Stimulated activated CD8-positive, alpha-beta memory T cell treated with anti-CD3 and anti-CD28 coated beads, Interleukin-15, amount 100 ng/mL, for 1 hour (primary cell): ENCODE results near the gene GRIFIN.

Source experiments
- DNase-seq: peaks from one replicate; pipeline ENCODE4 v3.0.0-alpha.2; 2020; ENCODE audit warnings: low read depth

Gene GRIFIN

DNA sequence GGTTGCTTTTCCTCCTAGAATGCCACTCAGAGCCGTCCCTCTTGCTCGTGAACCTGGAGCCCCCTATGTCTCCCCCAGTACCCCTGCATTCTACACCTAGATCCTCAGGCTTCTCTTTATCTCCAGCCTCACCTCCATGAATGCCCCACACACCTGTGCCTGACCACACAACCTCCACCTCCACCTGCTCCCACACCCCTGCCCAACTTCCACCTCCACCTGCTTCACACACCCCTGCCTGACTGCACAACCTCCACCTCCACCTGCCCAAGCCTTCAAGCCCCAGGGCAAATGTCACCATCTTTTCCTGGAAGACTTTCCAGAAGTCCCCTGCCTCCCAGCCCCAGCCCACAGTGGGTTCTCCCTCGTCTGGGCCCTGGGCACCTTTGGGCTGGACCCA lies 36.5 kb upstream of the GRIFIN start:
- DNase-seq = no peak

DNA sequence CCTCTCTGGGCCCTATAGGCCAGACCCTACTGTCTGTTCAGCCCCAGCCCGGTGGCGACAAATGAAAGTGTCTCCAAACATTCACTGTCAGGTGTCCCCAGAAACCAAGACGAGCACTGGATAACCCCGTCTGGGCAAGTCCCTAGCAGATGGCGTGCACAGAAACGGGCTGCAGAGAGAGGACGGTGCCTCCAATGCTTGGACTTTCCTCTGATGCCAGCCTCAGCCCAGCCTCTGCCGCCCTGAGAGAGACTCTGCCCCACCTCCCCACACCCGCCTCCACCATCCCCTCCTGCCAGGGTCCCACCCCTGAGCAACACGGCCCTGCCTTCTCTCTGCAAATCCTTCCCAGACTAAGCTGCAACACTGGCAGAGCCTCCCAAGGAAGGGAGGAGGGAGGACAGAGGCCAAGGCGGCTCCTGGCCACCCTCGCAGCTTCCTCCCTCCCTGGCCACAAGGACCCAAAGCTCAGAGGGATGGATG lies 36.0 kb upstream of the GRIFIN start:
- DNase-seq = no peak

DNA sequence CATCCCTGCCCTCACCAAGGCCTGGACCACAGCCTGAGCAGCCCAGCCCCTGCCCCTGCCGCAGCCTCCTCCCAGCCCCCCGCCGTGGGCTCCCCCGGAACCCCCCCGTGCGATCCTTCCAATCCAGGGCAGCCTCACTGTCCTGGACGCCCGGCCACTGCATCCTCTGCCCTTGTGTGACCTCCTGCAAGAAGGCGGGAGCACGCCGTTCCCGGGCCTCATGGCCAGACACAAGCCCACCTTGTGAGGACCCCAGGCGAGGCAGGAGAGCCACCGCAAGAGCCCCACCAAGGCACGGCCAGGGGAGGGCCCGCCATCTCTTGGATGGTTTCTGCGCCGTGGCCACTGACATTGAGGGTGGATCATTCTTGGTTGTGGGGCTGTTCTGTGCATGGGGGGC lies 35.6 kb upstream of the GRIFIN start:
- no peak for DNase-seq

DNA sequence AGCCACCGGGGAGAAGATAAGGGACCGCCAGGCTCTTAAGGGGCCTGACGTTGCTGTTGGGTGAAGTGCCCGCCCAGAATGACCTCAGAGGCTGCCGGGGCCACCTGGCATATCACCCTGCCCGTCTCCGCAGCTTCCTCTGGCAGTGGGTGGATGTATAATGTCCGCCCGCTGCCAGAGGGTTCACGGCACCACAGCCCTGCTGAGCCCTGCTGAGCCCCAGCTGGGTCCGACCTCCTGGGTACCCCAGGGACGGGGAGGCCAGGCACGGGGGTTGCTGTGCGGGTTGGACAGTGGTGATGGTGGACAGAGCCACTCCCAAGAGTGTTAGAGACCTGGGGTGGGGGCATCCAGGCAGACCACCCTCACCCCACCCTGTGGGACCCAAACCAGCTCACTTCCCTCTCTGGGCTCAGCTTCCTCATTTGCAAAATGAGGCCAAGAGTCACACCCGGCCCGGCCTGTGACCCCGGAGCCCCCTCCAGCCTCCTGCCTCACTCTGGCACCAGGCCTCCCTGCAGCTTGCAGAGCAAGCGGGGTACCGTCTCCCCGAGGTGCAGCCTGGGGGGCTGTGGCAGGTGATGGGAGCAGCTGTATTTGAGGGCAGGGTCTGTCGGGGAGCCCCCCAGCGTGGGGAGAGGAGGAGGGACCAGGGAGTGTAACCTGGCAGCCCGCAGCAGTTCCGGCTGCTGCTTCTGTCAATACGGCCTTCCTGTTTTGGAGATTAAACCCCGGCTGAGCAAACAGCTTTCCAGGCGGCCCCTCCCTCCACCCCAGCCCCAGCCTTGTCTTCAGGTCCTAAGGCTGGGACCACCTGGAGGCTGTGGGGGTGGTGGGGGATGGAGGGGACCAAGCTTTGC lies 34.9 kb upstream of the GRIFIN start:
- DNase-seq = no peak

DNA sequence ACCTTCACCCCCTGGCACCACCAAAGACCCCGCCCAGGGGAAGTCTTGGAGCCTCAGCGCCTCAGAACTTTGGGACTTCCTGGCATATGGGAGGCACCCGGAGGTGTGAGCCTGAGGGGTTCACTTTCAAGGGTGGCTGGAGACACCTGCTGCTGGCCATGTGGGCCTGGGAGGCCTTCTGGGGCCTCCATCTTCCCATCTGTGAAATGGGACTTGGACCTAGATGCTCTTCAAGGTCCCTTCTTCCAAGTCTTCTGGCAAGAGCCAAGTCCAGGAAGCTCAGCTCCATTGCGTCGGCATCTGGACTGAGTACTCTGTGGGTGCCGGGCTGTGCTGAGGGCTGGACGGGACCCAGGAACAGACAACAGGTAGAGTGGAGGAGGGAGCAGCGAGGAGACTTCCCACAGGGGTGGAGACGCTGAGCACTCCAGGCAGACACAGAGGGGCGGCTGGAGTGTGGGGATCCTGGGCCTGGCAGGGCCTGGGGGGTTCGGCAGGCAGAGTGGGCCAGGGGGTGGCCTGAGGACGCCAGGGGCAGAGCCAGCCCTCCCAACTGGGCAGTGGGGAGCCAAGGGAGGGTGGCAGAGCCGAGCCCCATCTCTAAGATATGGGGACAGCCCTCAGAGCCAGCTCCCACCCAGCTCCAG lies 34.1 kb upstream of the GRIFIN start:
- DNase-seq = no peak

DNA sequence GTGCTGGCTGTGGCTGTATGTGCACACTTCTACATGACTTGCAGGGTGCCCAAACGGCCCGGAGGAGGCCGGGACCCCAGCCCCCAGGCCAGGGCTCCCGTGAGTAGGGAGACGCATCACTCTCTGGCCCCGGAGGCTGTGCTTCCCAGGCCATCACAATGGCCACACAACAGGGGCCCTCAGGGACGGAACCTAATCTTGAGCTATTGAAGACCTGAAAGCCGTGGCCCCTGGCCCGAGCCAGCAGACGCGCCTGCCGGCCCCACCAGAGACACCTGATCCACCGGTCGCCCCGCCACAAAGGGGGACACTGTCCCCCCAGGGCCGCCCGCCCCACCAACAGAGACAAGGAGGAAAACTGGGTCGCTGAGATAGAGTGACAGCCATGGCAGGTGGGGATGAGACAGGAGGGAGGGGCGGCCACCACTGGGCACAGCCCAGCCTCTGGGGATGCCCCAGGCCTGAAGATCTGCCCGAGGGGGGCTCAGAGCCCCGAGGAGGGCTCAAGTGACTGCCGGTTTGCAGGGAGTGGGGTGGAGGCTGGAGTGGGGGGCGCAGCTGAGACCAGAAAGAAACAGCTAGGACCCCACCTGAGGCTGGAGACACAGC lies 33.2 kb upstream of the GRIFIN start:
- DNase-seq = no peak

DNA sequence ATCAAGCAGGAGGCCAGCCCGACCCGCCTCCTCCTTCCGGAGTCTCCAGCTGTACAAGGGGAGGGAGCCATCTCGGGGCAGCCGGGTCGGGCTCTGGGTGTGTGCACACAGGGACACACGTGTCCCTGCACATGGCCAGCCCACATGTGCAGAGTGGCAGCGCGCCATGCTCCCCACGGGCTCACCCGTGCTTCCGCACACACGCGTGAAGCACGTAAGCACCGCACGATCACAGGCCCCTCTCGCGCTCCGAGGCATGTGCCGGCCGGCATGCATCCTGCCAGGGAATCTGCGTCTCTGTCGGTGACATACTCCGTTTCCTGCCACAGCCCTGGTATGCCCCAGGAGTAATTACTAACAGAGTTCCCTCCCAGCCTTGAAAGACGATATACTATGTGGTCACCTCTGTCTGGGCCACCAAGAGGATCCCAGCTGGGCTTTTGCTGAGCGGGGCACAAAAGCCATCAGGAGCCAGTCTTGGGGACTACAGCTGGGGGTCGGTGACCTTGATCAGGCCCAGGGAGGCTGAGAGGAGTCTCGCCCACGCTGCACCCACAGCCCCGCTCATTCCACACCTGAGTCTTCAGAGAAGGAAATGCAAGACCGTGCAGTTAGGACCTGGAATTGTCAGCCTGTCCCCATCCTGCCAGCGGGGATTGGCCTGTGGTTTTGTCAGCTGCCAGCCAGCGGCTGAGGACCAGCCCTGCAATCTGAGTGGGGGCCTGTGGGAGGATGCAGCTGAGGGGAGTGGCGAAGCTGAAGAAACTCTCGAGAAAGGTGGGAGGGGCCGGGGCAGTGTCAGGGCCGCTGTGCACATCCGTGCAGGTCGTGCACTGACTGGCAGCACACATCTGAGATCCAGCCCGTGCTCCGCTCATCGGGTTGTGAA lies 32.4 kb upstream of the GRIFIN start:
- no peak for DNase-seq

DNA sequence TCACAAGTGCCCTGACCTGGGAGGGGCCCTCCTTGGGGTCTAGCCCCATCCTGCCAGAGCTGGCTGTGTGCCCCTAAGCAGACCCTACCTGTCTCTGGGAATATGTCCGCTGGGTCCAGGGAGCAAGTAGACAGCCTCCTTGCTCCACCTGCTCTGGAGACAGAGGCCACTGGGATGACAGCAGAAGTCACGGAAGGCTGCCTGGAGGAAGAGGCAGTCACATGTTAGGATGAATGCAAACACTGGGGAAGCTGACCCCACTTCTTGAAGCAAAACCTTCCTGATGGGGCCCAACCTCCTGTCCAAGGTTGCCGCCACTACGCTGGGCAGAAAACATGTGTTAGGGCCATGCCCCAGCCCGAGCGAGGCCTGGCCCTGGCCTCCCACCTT lies 31.7 kb upstream of the GRIFIN start:
- no peak for DNase-seq

DNA sequence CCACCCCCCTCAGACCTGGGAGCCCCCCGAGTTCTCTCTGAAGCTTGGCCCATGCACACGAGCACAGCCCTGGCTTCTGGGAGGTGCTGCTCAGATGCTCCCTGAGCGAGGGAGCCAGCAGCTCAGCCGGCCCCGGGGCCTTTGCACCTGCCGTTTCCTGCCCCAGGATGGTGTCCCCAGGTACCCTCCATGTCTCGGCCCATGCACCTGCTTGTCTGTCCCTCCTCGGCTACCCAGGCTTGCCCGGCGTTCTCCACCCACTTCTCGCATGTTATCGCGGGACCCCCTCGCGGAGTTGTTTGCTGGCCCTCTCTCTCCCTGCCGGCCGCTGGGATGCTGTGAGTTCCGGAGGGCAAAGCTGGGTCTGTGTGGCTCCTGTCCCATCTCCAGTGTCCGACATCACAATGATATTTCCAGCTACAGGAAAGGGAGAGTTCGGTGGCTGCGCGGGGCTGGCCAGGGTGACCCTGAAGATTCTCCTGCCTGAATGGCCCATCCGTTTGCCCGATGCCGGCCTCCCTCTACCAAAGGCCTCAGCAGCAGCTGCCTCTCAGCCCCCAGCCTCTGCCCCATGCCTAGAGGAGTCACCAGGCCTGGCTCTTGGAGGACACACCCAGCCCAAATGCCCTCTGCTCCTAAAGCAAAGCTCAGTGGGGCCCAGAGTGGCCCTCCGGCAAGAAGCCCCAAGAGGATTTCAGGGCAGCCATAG lies 31.2 kb upstream of the GRIFIN start:
- no peak for DNase-seq

DNA sequence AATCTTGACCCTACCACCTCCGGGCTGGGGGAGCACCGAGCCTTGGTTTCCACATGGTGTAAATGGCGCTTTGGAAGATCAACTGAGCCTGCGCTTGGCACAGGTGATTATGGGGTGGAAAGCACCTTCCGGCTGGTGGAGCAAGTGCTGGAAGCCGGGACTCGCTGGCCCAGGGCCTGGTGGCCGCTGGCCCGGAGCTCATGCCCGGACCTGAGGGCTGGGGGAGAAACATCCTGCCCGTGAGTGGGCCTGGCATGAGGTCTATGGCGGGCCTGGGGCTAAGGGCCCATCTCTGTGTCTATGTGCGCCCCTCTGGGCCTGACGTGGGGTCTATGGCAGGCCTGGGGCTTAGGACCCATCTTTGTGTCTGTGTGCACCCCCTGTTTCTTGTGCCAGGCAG lies 29.2 kb upstream of the GRIFIN start:
- no peak for DNase-seq

DNA sequence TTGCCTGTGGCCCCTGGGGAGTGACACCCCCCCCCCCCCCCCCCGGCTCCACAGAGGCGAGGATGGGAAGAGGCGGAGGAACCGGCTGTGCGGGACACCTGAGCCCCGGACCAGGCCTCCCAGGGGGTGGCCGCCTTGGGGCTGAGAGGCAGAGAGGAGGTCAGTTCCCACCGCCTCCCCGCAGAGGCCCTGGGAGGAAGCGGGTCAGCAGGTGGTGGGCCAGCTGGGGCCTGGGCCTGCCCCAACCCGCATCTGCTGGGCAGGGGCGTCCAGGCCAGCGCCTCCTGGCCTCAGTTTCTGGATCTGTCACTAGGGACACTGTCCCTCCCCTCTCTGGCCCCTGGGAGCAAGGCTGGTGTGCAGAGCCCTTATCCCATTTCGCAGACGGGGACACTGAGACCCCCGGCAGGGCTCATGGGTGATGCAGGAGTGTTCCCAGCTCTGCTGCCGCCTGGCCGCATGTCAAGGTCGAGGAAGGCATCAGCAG lies 28.7 kb upstream of the GRIFIN start:
- no peak for DNase-seq

DNA sequence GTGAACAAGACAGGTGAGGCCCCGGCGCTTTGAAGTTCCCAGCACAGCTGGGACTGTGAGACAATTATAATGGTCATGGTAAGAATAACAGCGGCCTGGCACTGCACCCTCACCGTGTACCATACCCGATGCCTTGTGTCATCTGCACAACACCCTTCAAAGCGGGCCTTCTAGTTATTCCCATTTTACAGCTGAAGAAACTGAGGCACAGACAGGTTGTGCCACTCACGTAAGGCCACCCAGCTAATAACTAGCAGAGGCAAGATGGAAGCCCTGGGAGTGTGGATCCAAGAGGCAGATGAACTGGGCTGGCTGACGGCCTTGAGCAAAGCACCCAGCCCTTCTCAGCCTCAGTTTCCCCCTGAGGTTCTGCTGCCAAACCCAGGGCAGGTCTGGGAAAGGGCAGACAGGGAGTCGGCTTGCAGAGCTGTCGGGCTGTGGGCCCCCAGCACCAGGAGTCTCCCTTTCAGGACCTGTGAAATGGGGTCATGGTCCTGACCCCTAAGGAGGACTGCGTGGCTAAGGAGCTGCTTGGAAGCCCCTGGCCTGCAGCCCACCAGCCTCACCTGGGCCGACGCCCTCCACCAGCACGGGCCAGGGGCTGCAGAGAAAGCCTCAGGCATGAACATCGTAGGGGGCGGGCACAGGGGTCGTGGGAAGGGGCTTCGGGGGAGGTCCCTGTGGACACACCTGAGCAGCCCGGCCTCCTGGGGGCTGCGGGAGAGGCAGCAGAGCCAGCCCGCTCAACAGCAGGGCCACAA lies 28.1 kb upstream of the GRIFIN start:
- DNase-seq = no peak

DNA sequence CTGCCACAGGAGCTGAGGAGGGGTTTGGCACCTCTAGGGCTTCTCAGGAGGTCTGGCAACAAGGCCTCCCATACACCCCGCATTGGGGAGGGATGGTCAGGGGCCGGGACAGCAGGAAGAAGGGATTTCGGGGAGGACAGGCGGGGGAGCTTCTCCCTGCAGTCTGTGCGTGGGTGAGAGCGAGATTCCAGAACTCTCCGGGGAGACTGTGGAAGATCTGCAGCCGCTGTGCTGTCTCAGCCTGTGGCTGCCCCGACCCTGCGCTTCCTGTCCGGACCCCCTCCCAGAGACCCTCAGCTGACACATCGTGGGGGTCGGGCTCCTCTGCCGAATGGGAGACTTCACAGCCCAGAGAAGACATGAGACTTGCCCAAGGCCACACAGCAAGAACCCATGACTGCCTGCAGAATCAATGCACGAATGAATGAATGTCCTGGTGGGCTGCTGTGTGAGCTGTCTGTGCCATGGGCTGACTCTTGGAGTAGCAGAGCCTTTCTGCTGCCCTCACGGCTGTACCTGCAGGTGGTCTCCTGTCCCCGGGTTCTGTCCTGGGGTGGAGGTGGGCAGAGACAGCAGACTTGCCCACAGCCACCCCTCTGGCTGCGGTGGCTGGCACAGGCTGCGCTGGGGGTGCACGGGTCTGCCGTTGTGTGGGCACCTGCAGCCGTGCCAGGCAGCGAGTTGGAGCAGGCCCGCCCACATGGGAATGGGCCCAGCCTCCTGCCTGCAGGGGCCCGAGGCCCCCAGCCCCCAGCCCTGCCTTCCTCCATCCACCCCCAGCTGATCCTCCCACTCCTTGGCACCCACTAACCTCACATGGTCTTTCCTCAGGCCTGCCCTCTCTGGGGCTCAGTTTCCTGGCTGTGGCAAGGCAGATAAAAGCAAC lies 27.1 kb upstream of the GRIFIN start:
- no peak for DNase-seq

DNA sequence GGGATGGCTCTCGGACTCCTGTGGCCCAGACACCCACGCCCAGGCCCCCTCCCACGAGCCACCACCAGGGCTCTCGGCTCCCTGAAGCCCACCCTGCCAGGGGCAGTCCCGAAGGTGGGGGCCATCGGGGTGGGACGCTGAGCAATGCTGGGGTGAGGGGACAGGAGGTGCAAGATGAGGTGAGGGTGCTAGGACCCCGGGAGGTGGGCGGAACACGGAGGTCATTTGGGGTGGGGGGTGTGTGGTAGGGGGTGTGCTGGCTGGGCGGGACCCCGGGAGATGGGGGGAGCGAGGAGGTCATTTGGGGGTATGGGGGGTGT lies 26.4 kb upstream of the GRIFIN start:
- DNase-seq = no peak

DNA sequence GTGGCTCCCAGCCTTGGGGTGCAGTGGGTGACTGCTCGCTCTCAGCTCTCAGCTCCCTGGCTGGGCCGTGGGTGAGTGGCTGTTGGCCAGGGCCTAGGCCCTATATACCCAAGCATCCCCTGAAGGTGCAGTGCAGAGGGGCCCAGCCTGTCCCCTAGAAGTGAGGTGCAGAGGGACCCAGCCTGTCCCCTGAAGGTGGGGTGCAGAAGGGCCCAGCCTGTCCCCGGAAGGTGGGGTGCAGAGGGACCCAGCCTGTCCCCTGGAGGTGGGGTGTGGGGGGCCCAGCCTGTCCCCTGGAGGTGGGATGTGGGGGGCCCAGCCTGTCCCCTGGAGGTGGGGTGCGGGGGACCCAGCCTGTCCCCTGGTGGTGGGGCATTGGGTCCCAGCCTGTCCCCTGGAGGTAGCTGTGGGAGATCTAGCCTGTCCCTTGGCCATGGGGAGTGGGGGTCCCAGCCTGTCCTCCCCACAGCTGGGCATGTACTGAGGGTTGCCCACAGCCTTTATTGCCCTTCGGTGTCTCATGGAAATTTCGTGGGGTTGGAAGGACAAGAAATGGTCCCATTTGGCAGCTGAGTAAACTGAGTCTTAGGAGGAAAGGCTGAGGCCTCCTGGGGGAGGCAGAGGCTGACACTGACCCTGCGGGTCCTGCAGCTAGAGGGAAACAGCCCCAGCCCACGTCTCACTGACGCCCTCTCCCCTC lies 25.9 kb upstream of the GRIFIN start:
- no peak for DNase-seq

DNA sequence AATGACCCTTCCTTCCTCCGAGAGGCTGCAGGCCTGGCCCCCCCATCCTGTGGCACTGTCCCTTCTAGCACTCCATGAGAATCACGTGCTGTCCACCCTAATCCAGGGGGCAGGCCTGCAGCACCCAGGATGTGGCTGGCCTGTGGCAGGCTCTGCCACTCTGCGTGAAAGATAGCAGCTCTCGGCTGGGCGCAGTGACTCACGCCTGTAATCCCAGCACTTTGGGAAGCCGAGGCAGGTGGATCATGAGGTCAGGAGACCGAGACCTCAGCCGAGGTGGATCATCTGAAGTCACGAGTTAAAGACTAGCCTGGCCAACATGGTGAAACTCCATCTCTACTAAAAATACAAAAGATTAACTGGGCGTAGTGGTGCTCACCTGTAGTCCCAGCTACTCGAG lies 24.5 kb upstream of the GRIFIN start:
- DNase-seq = no peak

DNA sequence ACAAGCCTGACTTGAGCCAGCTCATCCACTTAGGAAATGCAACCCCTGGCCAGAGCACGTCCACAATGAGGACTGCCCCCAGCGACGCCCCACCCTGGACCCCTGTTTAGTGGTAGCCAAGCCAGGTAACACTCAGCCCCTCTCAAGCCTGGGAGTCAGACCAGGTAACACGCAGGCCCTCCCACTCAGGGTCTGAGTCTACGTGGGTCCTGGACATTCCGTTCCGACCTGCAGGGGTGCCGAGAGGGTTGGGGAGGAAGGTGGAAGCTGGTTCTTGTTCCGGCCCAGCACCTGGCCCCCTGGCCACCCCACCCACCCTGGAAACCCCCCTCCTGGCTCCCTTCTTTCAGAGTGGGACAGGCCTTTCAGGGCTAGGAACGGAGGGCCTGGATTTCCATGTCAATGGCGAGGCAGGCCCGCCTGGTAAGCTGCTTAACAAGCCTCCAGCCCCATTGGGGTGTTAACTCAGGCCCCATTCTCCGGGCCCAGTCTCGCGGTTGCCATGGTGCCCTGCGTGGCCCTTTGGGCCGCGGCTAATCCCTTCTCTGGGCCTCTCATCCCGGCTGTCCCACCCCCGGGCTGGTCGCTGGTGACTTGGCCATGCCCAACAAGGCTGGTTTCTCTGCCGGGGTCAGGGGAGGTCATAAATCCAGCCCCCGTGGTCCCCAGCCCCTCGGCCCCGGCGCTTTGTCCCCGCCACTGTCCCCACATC lies 23.7 kb upstream of the GRIFIN start:
- no peak for DNase-seq

DNA sequence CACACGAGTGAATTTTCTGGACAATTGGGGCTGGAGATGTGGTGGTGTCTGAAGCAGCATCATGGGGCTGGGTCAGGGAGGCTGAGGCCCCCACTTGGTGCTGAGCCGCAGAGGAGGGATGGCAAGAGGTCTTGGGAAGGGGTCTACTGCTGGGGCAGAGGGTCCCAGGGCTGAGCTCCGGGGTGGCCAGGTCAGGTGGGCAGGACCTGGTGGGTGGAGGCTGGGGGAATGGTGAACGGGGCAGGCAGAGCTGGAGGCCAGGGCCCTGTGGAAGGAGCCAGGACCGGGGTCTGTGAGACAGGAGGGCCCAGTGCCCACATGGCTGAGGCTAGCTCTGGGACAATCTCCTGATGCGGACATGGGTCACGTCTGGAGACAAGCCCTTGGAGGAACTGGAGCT lies 23.0 kb upstream of the GRIFIN start:
- no peak for DNase-seq

DNA sequence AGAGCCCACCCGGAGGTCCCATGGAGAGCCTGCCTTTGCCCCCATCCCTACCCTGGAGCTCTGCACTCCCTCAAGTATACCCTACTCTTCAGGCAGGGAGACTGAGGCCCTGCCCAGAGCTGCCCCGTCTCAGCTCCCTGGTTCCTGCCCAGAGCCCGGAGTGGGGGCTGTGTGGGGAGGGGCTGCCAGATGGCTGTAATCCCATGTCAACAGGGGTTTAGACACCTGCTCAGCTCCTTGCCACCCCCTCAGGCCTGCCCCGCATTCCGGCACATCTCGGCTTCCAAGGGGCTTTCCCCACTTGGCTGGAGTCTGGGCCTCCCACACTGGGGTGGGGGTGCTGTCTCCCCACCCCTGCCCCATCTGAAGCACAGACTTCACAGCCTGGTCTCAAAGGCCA lies 22.5 kb upstream of the GRIFIN start:
- no peak for DNase-seq
